Activated CD8-positive, alpha-beta memory T cell treated with anti-CD3 and anti-CD28 coated beads, Interleukin-2, amount 10 ng/mL, durations not matched to agents 7 days and 5 days (primary cell): ENCODE results near the gene CEP104. TPM values are rescaled to one million over a fixed set of nuclear protein-coding genes. Genes with fewer than 3 reads are reported as not detected.
A peak's percentile ranks its signal among the peaks of the same experiment; 100 is the strongest.

ENCODE experiments used
- ATAC-seq: fragments of 150-1000 bp; cut with Tn5 transposase; one replicate; pipeline ENCODE4 v1.10.0; 2021; ENCODE audit warnings: moderate library complexity
- CTCF ChIA-PET: fragments of 350-600 bp; sonication (Branson Sonifier 250); formaldehyde crosslinking; loops from one replicate; lab custom pipeline; 2021; ENCODE audit warnings: antibody characterized with exemption; lab: Charles Lee
- DNase-seq: peaks from one replicate; pipeline ENCODE4 v3.0.0-alpha.2; 2020
- H3K27ac Mint-ChIP-seq: one replicate; pipeline ENCODE4 v1.8.0; 2021; ENCODE audit warnings: mild to moderate bottlenecking, mixed read lengths
- H3K27me3 Mint-ChIP-seq: one replicate; pipeline ENCODE4 v1.8.0; 2021; ENCODE audit warnings: mixed read lengths
- H3K36me3 Mint-ChIP-seq: one replicate; pipeline ENCODE4 v1.8.0; 2021; ENCODE audit warnings: mild to moderate bottlenecking, mixed read lengths
- H3K4me1 Mint-ChIP-seq: one replicate; pipeline ENCODE4 v1.8.0; 2021; ENCODE audit warnings: mixed read lengths
- H3K4me3 Mint-ChIP-seq: one replicate; pipeline ENCODE4 v1.8.0; 2021; ENCODE audit warnings: mild to moderate bottlenecking, moderate library complexity, mixed read lengths
- H3K9me3 Mint-ChIP-seq: one replicate; pipeline ENCODE4 v1.8.0; 2022; ENCODE audit warnings: low read depth, mixed read lengths
- total RNA-seq, 2 experiments: library from RNA; stranded (reverse); gene quantifications; one replicate each; pipeline ENCODE4 v1.2.3, GENCODE V29; 2021

Gene CEP104
- total RNA-seq, 2 experiments from 2014 or later: 45.0 to 52.2 TPM

GRCh38 chr1:3876716-3877115, 19.7 kb upstream of the CEP104 start:
- Mint-ChIP-seq H3K36me3 (peaks cover 35% of the 10 kb centered on the region), H3K9me3 (peaks cover 4% of the 10 kb centered on the region), H3K4me1 (peaks cover 6% of the 10 kb centered on the region), H3K27ac (no peak overlapping the region), H3K27me3 (no peaks in the 10 kb centered on the region), H3K4me3 (no peak overlapping the region)
- no peak for DNase-seq
- CTCF ChIA-PET: no interaction called here
- ATAC-seq: no peak

- peaks cover 34% of the 10 kb centered on the region for H3K36me3 Mint-ChIP-seq
- H3K9me3 Mint-ChIP-seq: peaks cover 4% of the 10 kb centered on the region
- H3K27me3 Mint-ChIP-seq: no peaks in the 10 kb centered on the region
- DNase-seq (no peak), ATAC-seq (no peak)
- H3K4me3 Mint-ChIP-seq: no peak overlapping the region
- CTCF ChIA-PET: no interaction called here
- no peak overlapping the region for H3K27ac Mint-ChIP-seq
- no peaks in the 10 kb centered on the region for H3K4me1 Mint-ChIP-seq
Observed at GRCh38 chr1:3874736-3875135, 17.7 kb upstream of the CEP104 start.

GRCh38 chr1:3872546-3872945, 15.5 kb upstream of the CEP104 start:
- Mint-ChIP-seq H3K4me1 (no peaks in the 10 kb centered on the region), H3K27me3 (no peaks in the 10 kb centered on the region), H3K9me3 (no peaks in the 10 kb centered on the region), H3K27ac (no peak overlapping the region), H3K4me3 (no peak overlapping the region), H3K36me3 (peaks cover 34% of the 10 kb centered on the region)
- CTCF ChIA-PET: interaction anchor here (1.4 to 1.6 kb wide), 2 partner anchors 15 to 27 kb away, joined by 3 to 5 read pairs; partner anchors contain the start of genes C1orf174 and DFFB
- DNase-seq: no peak
- ATAC-seq: no peak

GRCh38 chr1:3871451-3871805, 14.4 kb upstream of the CEP104 start:
- CTCF ChIA-PET: no interaction called here
- Mint-ChIP-seq H3K9me3 (no peaks in the 10 kb centered on the region), H3K27me3 (no peaks in the 10 kb centered on the region), H3K4me1 (no peaks in the 10 kb centered on the region), H3K36me3 (peaks cover 33% of the 10 kb centered on the region), H3K4me3 (no peak overlapping the region), H3K27ac (no peak overlapping the region)
- ATAC-seq (no peak), DNase-seq (no peak)

- no peak for ATAC-seq
Observed at GRCh38 chr1:3869751-3870301, 12.8 kb upstream of the CEP104 start.

GRCh38 chr1:3868464-3869006, 11.5 kb upstream of the CEP104 start:
- H3K27me3 Mint-ChIP-seq: no peaks in the 10 kb centered on the region
- DNase-seq (no peak), ATAC-seq (no peak)
- H3K4me1 Mint-ChIP-seq: no peaks in the 10 kb centered on the region
- no peaks in the 10 kb centered on the region for H3K9me3 Mint-ChIP-seq
- no peak overlapping the region for H3K27ac Mint-ChIP-seq
- H3K36me3 Mint-ChIP-seq: peaks cover 19% of the 10 kb centered on the region
- H3K4me3 Mint-ChIP-seq: no peak overlapping the region
- CTCF ChIA-PET: no interaction called here

More at GRCh38 chr1:3869751-3870301, 12.8 kb upstream of the CEP104 start:
- Mint-ChIP-seq H3K27ac (no peak overlapping the region), H3K36me3 (peaks cover 27% of the 10 kb centered on the region), H3K4me1 (no peaks in the 10 kb centered on the region), H3K9me3 (no peaks in the 10 kb centered on the region), H3K4me3 (no peak overlapping the region), H3K27me3 (no peaks in the 10 kb centered on the region)
- DNase-seq: no peak
- CTCF ChIA-PET: no interaction called here

- no peak overlapping the region for H3K4me3 Mint-ChIP-seq
- ATAC-seq: no peak
Observed at GRCh38 chr1:3865606-3866160, 8.7 kb upstream of the CEP104 start.

GRCh38 chr1:3864884-3865283, 7.9 kb upstream of the CEP104 start:
- H3K4me3 Mint-ChIP-seq: no peak overlapping the region
- ATAC-seq (no peak), DNase-seq (no peak)
- no peaks in the 10 kb centered on the region for H3K27me3 Mint-ChIP-seq
- H3K36me3 Mint-ChIP-seq: peaks cover 16% of the 10 kb centered on the region
- no peaks in the 10 kb centered on the region for H3K9me3 Mint-ChIP-seq
- no peak overlapping the region for H3K27ac Mint-ChIP-seq
- H3K4me1 Mint-ChIP-seq: no peaks in the 10 kb centered on the region
- CTCF ChIA-PET: no interaction called here

More at GRCh38 chr1:3865606-3866160, 8.7 kb upstream of the CEP104 start:
- H3K4me1 Mint-ChIP-seq: no peaks in the 10 kb centered on the region
- no peak for DNase-seq
- H3K36me3 Mint-ChIP-seq: peaks cover 16% of the 10 kb centered on the region
- no peaks in the 10 kb centered on the region for H3K9me3 Mint-ChIP-seq
- H3K27me3 Mint-ChIP-seq: no peaks in the 10 kb centered on the region
- CTCF ChIA-PET: no interaction called here
- no peak overlapping the region for H3K27ac Mint-ChIP-seq

- no peak for ATAC-seq
- DNase-seq: no peak
- no peak overlapping the region for H3K27ac Mint-ChIP-seq
- peaks cover 10% of the 10 kb centered on the region for H3K36me3 Mint-ChIP-seq
- H3K4me1 Mint-ChIP-seq: peaks cover 7% of the 10 kb centered on the region
- no peaks in the 10 kb centered on the region for H3K27me3 Mint-ChIP-seq
- CTCF ChIA-PET: no interaction called here
- no peaks in the 10 kb centered on the region for H3K9me3 Mint-ChIP-seq
- no peak overlapping the region for H3K4me3 Mint-ChIP-seq
Observed at GRCh38 chr1:3863231-3863935, 6.4 kb upstream of the CEP104 start.

- no peak overlapping the region for H3K27ac Mint-ChIP-seq
- ATAC-seq (no peak), DNase-seq (no peak)
Observed at GRCh38 chr1:3858231-3858981, 1.4 kb upstream of the CEP104 start.

GRCh38 chr1:3857791-3858129, 749 bp upstream of the CEP104 start:
- CTCF ChIA-PET: interaction anchor here (0.8 to 3.6 kb wide), 13 partner anchors 10 to 363 kb away, joined by 3 to 20 read pairs (median 5); partner anchors contain the start of gene C1orf174
- Mint-ChIP-seq H3K27me3 (no peaks in the 10 kb centered on the region), H3K4me3 (peak overlapping the region; percentile 93), H3K4me1 (peaks cover 29% of the 10 kb centered on the region), H3K9me3 (no peaks in the 10 kb centered on the region), H3K27ac (peak overlapping the region; percentile 91), H3K36me3 (peaks cover 2% of the 10 kb centered on the region)
- DNase-seq (no peak), ATAC-seq (no peak)

More at GRCh38 chr1:3858231-3858981, 1.4 kb upstream of the CEP104 start:
- Mint-ChIP-seq H3K9me3 (no peaks in the 10 kb centered on the region), H3K27me3 (no peaks in the 10 kb centered on the region), H3K4me1 (peaks cover 29% of the 10 kb centered on the region), H3K4me3 (peak overlapping the region; percentile 93), H3K36me3 (peaks cover 2% of the 10 kb centered on the region)
- CTCF ChIA-PET: interaction anchor here (0.8 to 3.6 kb wide), 8 partner anchors 15 to 88 kb away, joined by 3 to 20 read pairs (median 4); partner anchors contain the start of gene C1orf174

GRCh38 chr1:3852711-3853485, 4.1 kb downstream of the CEP104 start:
- H3K4me1 Mint-ChIP-seq: peaks cover 18% of the 10 kb centered on the region
- H3K4me3 Mint-ChIP-seq: no peak overlapping the region
- H3K36me3 Mint-ChIP-seq: peaks cover 2% of the 10 kb centered on the region
- no peaks in the 10 kb centered on the region for H3K27me3 Mint-ChIP-seq
- no peak for DNase-seq
- CTCF ChIA-PET: no interaction called here
- H3K9me3 Mint-ChIP-seq: no peaks in the 10 kb centered on the region
- ATAC-seq: no peak
- no peak overlapping the region for H3K27ac Mint-ChIP-seq

- ATAC-seq (no peak), DNase-seq (no peak)
- peaks cover 15% of the 10 kb centered on the region for H3K4me1 Mint-ChIP-seq
- H3K27ac Mint-ChIP-seq: no peak overlapping the region
- H3K9me3 Mint-ChIP-seq: no peaks in the 10 kb centered on the region
- CTCF ChIA-PET: no interaction called here
- H3K27me3 Mint-ChIP-seq: no peaks in the 10 kb centered on the region
- no peak overlapping the region for H3K4me3 Mint-ChIP-seq
- peaks cover 2% of the 10 kb centered on the region for H3K36me3 Mint-ChIP-seq
Observed at GRCh38 chr1:3852091-3852490, 4.9 kb downstream of the CEP104 start.
